Measurements from ENCODE around the gene BTBD9. TPM values are rescaled to one million over a fixed set of nuclear protein-coding genes. Genes with fewer than 3 reads are reported as not detected.

Gene BTBD9
- total RNA-seq, 6 experiments from 2014 or later = 11.0 to 12.7 (median 12.5) TPM

GRCh38 chr6:38234934-38235682 lies 404.6 kb downstream of the BTBD9 start:
- TF ChIP-seq, protein P1, sequence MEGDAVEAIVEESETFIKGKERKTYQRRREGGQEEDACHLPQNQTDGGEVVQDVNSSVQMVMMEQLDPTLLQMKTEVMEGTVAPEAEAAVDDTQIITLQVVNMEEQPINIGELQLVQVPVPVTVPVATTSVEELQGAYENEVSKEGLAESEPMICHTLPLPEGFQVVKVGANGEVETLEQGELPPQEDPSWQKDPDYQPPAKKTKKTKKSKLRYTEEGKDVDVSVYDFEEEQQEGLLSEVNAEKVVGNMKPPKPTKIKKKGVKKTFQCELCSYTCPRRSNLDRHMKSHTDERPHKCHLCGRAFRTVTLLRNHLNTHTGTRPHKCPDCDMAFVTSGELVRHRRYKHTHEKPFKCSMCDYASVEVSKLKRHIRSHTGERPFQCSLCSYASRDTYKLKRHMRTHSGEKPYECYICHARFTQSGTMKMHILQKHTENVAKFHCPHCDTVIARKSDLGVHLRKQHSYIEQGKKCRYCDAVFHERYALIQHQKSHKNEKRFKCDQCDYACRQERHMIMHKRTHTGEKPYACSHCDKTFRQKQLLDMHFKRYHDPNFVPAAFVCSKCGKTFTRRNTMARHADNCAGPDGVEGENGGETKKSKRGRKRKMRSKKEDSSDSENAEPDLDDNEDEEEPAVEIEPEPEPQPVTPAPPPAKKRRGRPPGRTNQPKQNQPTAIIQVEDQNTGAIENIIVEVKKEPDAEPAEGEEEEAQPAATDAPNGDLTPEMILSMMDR (IDR thresholded peaks at IDR 0.05) = no peak
- no peak overlapping the region for H3K27ac Mint-ChIP-seq
- H3K27me3 Mint-ChIP-seq (ENCODE audit: insufficient read depth) = no peaks in the 10 kb centered on the region
- DNase-seq = no peak
- H3K9me3 Mint-ChIP-seq = no peaks in the 10 kb centered on the region
- peaks cover 52% of the 10 kb centered on the region for H3K4me1 Mint-ChIP-seq (ENCODE audit: low read depth)
- no peak overlapping the region for H3K4me3 Mint-ChIP-seq
- H3K36me3 Mint-ChIP-seq (ENCODE audit: low read depth) = peaks cover 5% of the 10 kb centered on the region; the same call in 1 of the 2 replicates

DNA sequence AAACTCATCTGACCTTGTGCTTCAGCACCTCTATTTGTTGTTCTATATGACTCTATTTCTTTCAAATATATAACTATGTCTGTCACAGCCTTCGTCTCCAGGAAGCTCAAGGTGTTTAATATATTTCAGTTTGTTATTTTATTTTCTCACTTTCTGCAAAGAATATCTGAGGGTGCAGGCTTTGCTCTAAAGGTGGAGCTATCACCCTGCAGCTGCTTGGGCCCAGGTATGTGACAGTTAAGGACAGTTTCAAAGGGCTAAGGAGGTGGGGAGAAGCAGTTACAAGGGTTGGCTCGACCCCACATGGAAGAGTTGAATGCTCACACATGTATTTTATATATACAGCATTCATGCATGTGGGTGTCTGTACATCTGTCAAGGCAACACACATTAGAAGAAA lies 405.6 kb downstream of the BTBD9 start:
- Mint-ChIP-seq H3K27me3 (ENCODE audit: insufficient read depth) (no peaks in the 10 kb centered on the region), H3K4me3 (no peak overlapping the region), H3K27ac (no peak overlapping the region), H3K9me3 (no peaks in the 10 kb centered on the region), H3K4me1 (ENCODE audit: low read depth) (peaks cover 44% of the 10 kb centered on the region), H3K36me3 (ENCODE audit: low read depth) (peaks cover 5% of the 10 kb centered on the region; the same call in 1 of the 2 replicates)
- no peak for DNase-seq
- TF ChIP-seq, protein P1 (IDR thresholded peaks at IDR 0.05) = no peak

DNA sequence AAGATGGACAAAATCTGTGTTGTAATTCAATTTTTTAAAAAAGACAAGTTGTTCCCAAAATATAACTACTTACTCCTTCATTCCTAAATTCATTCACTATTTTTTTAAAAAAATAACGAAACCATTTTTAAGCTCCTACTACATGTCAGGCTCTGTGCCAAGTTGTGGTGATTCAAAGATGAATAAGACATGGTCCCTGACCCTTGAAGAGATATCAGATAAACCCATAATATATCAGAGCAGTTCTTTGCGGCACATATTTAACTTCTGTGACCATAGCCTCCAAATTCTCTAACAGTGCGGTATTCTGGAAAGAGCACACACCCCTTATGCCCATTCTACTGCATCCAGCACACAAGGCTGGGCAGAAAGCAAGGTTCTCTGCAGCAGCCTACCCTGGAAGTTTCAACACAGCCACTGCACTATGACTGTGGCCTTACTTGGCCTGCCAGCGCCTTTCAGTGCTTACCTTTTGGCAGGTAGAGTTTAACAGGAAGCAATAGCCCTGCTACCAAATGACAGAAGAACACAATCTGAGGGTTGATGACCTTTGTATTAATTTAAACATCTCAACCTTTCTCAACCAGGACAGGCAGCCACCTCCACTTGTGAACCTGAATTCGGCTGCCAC lies 406.5 kb downstream of the BTBD9 start:
- peaks cover 5% of the 10 kb centered on the region; the same call in 1 of the 2 replicates for H3K36me3 Mint-ChIP-seq (ENCODE audit: low read depth)
- TF ChIP-seq, protein P1 (IDR thresholded peaks at IDR 0.05) = no peak
- H3K4me1 Mint-ChIP-seq (ENCODE audit: low read depth) = peaks cover 43% of the 10 kb centered on the region
- no peaks in the 10 kb centered on the region for H3K27me3 Mint-ChIP-seq (ENCODE audit: insufficient read depth)
- peak overlapping the region; percentile 36 for H3K4me3 Mint-ChIP-seq
- no peaks in the 10 kb centered on the region for H3K9me3 Mint-ChIP-seq
- H3K27ac Mint-ChIP-seq = peak overlapping the region; percentile 9; the same call in 1 of the 2 replicates
- DNase-seq = peak; percentile 59

- no peak for DNase-seq
- Mint-ChIP-seq H3K27me3 (ENCODE audit: insufficient read depth) (peaks cover 4% of the 10 kb centered on the region; the same call in 1 of the 2 replicates), H3K36me3 (ENCODE audit: low read depth) (no peaks in the 10 kb centered on the region), H3K9me3 (no peaks in the 10 kb centered on the region), H3K27ac (no peak overlapping the region), H3K4me1 (ENCODE audit: low read depth) (no peaks in the 10 kb centered on the region), H3K4me3 (no peak overlapping the region)
- TF ChIP-seq, protein P1 (IDR thresholded peaks at IDR 0.05) = no peak
These were observed 414.0 kb downstream of the BTBD9 start for GRCh38 chr6:38225766-38226165.

DNA sequence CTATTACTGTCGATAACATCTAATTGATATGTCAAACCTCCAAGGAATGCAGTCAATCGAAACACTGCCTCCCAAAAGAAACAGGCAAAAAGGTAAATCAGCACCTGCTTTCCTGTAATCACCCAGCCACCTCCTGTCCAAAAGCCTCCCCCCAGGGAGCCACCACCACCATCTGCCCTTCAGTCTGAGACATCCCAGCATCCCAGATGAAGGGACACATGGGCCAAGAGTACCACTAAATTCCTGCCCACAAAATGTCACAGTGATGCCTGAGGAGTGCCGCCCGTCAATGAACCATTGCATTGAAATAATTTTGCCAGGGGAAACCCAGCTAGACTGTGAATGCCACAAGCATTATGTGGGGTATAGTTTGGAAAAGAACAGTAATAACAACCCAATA lies 418.5 kb downstream of the BTBD9 start:
- Mint-ChIP-seq H3K36me3 (ENCODE audit: low read depth) (no peaks in the 10 kb centered on the region), H3K4me1 (ENCODE audit: low read depth) (no peaks in the 10 kb centered on the region), H3K27ac (no peak overlapping the region), H3K27me3 (ENCODE audit: insufficient read depth) (no peaks in the 10 kb centered on the region), H3K4me3 (no peak overlapping the region), H3K9me3 (no peaks in the 10 kb centered on the region)
- TF ChIP-seq, protein P1 (IDR thresholded peaks at IDR 0.05) = no peak
- DNase-seq = no peak
